ENCODE measurements around the gene MTERF4.
"Not testable (repeated sequence)": the region's sequence is repeated elsewhere in the genome, so short reads cannot be mapped to it uniquely, and the experiment has no call there.

The MTERF4 gene

DNA sequence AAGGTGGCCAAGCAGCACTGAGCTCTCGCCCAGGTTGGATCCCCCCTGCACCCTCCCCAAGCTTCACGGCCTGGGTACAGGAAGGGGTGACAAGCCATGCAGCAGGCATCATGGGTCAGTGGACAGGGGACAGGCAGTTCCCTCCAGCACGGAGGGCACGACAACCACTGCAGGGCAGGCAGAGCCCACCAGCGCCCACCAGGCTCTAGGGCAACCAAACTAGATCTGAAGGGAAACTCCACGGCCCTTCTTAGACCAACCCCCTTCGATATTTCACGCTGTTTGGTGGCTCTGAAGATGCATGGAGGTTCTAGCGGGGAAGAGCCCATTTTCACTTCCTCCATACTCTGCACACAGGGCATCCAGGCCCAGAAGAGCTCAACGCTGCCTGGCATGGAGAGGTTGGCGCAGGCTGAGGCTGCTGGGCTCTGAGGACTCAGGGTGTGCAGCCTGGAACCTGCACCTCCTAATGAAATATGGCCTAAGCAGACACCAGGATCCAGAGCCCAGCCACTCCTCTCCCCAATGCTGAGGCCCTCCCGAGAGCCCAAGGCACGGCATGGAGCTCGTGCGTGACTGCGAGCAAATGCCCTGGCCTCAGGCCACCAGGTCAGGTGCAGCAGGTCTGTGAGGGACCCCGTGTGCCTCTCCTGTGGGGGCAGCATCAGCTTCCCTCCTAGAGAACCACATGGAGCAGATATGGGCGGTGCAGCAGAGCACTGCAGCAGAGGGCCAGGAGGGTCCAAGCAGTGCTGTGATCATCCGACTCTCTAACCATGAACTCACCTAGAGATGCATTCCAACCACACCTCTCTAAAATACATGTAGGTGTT is 8.7 kb upstream of the MTERF4 start:
- no peak for DNase-seq

DNA sequence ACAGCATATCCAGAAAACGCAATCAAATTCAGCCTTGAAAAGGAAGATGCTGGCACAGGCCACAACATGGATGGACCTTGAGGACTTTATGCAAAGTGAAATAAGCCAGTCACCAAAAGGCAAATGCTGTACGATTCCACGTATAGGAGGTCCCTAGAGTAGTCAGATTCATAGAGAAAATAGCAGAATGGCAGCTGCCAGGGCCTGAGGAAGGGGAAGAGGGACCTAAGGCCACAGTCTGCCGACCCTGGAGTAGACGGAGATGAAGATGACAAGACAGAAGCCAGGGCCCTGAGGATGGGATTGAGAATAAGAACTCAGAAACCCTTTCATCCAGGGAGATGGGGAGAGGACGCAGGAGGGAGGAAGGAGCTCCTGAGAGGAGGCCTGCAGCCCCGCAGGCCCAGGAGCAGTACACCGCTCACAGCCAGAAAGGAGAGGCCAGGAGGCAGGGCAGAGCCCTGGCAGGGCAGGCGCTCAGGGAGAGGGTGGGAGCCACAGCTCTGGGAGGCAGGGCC is 8.1 kb upstream of the MTERF4 start:
- no peak for DNase-seq

DNA sequence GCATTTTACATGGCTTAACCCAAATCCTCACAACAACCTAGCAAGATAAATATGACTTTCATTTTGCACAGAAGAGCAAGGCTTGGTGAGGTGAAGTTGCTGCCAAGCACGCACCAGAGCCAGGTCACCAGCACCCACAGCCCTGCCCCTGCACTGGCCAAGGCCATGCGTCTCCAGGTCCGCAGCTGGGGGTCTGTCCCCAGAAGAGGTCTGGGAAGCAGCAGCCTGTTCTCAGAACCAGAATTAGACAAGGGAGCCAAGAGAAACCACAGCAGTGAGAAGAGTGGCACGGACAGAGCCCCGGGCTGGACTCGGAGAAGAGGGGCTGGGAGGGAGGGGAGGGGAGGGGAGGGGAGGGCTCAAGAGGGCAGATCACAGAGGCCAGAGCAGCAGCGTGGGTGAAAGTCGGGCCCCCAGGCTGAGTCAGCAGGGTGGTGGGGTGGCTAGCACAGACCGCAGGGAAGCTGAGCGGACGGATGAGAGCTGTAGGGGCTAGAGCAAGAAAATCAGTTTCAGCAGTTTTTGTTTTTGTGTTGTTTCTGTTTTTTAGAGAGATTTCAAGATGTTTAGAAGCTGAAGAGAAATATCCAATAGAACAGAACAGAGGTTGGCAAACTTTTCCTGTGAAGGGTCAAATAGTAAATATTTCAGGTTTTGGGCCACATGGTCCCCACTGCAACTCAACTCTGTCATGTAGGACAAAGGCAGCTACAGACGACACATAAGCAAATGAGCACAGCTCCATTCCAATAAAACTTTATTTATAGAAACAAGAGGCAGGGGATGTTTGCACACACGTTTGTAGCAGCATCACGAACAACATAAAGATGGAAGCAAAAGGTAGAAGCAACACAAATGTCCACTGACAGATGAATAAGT is 7.4 kb upstream of the MTERF4 start:
- DNase-seq = no peak

DNA sequence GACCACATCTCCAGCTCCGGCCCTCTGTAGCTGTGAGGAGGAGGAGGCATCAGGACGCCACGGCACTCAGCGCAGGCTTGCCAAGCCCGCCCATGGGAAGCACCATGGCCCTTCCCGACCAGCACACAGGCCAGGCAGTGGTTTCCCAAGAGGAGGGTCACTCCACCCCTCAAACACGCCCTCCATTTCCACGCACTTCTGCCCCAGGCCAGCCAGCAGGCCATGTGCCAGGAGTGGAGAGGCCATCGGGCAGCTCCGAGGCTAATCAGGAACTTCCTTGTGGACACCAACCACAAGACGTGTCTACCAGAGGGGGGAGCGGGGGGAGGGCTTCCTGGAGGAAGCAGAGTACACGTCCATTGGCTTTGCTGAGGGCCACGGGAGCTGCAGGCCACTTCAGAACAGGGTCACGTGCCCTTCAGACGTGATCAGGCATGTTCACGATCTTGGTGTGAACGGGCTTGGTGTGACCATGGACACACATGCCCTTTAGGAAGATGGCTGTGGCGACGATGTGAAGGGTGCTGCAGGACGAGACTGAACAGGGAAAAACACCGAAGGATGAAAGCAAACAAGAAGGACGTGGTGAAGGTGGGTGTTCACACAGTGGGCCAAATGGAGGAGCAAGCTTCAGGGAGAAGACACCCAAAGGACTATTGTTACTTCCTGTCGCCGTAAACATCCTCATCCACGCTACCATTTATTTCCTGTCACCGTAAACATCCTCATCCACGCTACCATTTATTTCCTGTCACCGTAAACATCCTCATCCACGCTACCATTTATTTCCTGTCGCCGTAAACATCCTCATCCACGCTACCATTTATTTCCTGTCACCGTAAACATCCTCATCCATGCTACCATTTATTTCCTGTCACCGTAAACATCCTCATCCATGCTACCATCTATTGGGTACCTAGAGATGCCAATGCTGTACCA is 6.5 kb upstream of the MTERF4 start:
- no peak for DNase-seq

DNA sequence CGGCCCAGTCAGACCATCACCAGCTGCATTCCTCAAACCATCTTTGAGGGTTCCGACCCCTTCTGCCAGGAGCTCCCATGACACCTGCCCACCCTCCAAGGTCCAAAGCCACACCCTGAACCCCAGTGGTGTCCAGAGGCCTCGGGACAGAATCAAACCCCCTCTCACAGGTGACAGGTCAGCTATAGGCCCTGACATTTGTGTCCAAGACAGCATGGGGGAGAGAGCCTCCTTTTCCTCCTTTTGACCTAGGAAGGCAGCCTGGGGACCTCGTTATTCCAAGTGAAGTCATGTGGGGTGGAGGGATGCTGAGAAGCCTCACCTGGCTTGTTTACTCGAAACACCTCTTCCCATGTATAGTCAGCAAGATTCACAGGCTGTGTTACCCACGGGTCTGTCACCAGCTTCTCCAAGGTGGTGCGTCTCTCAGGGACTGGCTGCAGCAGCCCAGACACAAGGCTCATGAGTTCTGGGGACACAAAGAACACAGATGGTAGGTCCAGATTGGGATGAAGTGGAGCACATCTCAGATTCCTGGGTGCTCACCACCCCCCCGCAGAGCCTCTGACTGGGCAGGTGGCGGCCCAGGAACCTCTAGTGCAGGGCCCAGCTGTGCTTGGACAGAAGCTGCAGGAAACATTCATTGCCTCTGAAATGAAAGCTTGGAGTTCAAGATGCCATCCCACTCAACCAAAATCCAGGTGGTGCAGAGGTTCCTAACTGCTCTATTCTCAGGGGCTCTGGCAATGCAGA is 5.1 kb upstream of the MTERF4 start:
- no peak for DNase-seq

DNA sequence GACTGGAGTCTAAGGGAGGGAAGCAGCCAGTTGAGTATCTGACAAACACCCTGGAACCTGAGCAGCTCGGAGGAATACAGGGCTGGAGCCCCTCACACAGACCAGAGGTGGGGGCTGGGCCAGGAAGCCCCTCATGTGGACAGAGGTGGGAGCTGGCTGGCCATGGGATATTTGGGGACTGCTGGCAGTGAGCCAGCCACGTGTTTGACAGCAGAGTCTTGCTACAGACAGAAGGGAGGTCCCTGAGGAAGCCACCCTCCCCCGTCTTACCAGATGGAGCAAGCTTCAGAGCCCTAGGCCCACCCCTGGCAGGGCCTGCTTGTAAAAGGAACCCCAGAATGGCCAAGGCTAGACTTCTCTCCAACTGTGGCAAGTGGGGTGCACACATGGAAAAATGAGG is 3.6 kb upstream of the MTERF4 start:
- DNase-seq = no peak

DNA sequence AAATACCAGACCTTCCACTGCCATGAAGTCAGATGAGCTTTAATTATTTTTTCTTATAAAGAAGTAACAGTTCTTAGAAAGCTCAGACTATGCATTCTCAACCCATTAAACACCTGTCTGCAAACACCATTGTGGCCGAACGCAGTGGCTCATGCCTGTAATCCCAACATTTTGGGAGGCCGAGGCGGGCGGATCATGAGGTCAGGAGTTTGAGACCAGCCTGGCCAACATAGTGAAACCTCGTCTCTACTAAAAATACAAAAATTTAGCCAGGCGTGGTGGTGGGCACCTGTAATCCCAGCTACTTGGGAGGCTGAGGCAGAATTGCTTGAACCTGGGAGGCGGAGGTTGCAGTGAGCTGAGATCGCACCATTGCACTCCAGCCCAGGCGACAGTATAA is 2.5 kb upstream of the MTERF4 start:
- not testable (repeated sequence) for DNase-seq

DNA sequence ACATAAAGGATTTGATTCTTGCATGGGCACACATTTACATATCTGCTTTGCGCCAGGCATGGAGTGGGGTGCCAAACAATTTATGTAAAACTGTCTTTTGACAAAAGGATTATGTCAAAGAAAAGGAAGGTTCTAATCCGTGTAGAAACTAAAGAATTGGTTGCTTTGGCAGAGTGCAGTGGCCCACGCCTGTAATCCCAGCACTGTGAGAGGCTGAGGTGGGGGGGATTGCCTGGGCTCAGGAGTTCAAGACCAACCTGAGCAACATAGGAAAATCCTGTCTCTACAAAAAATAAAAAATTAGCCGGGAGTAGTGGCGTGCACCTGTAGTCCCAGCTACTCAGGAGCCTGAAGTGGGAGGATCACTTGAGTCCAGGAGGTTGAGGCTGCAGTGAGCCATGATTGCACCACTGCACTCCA is 1.1 kb upstream of the MTERF4 start:
- no peak for DNase-seq

DNA sequence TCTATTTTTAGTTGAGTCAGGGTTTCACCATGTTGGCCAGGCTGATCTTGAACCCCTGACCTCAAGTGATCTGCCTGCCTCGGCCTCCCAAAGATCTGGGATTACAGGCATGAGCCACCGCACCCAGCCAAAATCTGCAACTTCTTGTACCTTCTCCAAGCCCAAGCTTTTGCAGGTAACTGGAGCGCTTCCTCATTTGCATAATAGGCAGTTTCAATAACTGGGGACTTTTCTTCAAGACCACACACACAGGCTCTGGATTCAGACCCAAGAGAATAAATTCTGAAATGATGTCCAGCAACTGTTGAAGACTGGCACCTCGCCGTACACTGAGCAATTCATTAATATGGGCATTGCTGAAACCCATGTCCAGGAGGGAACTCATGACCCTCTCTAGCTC is 2.8 kb downstream of the MTERF4 start:
- DNase-seq = no peak

DNA sequence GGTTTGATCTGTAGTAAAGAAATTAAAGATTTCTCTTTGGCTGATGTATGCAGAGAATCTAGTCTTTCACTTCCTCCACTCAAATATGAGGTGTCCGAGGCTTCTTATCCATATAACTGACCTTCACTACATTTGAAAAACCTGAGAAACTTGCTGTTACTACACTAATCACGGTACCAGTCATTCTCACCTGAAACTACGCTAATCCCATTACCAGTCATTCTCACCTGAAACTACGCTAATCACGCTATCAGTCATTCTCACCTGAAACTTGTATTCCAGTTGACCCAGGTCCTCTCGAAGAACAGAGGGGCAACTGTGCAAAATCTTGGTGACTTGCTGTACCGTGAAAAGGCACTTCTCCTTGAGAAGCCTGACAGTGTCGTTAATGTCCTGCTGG is 5.1 kb downstream of the MTERF4 start:
- no peak for DNase-seq

DNA sequence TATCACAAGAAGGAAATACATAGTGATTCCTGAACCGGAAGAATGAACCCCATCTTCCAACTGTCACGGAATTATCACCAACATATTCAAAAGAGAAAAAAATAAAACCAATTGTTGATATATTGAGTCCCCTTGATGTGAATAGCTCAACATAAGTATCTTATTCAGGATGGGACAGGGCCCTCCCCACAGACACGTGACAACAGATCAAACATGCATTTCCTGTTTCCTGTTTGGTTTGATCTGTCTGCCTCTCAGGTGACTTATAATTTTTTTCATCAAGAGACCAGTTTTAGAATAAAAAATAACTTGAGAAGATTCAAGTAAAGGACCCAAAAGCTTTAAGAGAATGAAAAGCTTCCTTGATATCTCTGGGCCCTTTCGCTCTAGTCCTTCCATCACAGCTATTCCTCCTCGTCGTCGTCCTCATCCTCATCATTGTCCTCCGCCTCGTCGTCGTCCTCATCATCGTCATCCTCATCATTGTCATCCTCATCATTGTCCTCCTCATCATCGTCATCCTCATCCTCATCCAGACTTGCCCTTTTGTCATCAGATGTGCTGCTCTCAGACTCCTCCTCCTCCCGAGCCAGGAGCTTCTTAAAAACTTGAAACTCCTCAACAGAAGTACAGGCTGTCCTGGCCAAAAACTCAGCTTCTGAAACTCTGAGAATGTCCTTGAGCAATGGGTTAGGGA is 6.3 kb downstream of the MTERF4 start:
- no peak for DNase-seq

DNA sequence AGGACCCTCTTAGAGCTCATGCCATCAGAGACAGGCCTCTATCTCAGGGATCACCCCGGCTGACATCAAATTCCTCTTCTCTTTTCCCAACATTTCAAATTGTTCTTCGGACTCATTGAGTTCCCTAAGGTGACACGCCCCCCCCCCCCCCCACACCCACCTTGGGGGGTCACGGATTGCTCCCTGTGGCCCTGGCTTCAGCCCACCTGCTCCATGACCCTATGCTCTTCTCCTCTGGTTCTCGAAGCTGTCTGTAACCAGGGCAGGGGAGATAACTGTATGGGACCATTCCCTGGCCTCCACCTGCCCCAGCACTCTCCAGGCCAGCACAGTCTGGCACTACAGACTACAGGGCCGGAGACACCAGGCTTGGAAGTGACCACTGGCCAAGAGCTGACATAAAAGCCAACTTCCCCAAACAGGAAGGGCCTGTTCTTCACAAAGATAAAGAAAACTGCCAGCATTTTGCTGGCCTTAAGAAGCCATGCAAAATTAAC is 7.1 kb downstream of the MTERF4 start:
- DNase-seq = no peak

DNA sequence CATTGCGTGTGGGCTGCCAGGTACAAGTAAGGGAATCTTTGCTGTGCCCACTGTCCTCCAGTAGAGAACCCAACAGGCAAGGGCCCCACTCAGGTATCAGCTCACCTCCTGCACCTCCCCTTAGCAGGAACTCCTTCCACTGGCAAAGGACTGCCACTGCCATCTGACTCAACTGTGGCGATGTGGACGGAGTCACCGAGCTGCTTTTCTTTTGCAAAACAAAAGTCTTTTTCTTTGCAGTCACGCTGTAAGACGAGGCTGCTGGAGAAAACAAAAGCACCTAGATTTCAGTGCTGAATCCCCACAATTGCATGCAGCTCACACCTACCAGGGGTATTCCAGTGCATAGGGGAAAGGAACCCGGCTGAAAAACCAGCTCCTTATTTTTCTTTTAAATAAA is 7.9 kb downstream of the MTERF4 start:
- DNase-seq = no peak

DNA sequence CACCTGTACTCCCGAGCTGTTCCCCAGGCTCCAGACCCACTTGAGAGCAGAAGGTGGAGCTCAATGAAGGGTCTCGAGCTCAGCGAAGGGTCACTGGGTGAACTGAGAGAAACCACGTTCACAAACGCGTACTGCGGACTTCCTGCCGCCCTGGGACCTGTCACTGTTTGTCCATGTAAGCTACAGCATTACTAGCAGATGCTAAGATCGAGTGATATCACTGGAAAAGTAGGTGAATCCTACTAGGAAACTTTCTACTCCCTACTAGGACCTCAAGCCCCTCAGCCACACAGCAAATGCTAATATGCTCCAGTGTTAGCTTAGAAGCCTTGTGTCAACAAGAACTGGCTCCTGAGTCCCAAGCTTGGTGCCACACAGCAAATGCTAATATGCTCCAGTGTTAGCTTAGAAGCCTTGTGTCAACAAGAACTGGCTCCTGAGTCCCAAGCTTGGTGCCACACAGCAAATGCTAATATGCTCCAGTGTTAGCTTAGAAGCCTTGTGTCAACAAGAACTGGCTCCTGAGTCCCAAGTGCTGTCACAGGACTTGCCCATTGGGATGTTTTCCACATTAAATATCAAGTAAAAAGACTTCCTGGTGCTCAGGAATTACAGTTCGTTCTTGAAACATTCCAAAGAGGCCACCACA is 8.8 kb downstream of the MTERF4 start:
- not testable (repeated sequence) for DNase-seq

DNA sequence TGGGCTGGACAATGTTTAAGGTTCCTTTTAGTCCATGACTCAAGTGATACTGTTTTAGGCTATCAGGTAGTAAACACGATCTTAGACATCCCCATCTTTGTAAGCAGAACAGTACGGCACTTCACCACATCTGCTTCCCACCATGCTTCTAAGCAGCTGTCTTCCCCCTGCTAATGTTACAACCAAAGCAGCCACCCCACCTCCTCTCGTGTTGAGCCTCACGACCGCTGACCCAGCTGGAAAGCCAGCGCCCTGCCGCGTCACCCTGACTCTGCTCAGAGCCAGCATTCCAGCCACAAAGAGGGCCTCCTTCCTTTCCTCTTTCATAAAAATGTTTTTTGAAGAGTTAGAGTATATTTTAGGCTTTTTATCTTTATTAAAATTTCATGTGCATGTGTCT is 9.4 kb downstream of the MTERF4 start:
- DNase-seq = no peak

DNA sequence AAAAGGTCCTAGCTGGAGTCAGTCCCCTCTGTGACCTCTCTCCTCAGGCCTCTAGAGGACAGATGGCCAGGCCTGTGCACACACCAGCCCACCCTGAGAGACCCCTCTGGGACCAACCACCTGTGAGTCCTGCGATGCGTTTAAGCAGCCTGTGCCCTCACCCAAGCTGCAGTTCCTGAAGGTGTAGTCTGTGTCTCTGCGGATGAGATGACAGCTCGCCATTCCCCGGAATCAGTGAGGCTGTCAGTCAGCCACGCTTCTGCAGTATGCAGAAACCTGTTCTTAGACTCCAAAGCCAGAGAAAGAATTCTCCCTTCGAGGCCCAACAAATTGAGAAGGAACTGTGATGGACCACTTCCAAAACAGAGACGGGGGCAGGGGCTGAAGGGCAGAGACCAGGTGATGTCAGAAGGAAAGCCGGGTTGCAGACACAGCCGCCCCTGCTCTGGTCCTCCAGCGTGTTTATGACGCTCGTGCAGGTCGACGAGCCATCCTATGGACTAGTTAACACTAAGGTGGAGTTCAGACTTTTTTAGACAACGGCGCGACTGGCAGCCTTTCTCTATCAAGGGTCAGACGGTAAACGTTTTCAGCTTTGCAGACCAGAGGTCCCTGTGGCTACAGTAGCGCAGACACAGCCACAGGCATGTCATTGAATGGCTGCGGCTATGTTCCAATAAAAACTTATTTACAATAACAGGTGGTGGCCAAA is 10.2 kb downstream of the MTERF4 start:
- no peak for DNase-seq

DNA sequence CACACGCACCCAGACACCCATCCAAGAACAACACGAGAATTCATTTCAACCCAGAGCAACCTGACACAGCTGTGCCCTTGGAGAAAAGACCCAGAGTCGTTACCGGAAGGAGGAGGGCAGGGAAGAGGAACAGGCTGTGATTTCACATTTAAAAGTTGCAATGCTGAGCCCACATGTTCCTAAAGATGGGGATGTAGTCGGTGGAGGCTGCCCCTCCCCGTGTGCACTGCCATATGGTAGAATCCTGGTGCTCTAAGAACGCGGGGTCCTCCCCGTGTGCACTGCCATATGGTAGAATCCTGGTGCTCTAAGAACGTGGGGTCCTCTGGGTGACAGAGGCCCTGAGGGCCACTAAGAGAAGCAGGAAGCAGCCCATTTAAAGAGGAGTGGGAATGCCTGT is 10.9 kb downstream of the MTERF4 start:
- no peak for DNase-seq

DNA sequence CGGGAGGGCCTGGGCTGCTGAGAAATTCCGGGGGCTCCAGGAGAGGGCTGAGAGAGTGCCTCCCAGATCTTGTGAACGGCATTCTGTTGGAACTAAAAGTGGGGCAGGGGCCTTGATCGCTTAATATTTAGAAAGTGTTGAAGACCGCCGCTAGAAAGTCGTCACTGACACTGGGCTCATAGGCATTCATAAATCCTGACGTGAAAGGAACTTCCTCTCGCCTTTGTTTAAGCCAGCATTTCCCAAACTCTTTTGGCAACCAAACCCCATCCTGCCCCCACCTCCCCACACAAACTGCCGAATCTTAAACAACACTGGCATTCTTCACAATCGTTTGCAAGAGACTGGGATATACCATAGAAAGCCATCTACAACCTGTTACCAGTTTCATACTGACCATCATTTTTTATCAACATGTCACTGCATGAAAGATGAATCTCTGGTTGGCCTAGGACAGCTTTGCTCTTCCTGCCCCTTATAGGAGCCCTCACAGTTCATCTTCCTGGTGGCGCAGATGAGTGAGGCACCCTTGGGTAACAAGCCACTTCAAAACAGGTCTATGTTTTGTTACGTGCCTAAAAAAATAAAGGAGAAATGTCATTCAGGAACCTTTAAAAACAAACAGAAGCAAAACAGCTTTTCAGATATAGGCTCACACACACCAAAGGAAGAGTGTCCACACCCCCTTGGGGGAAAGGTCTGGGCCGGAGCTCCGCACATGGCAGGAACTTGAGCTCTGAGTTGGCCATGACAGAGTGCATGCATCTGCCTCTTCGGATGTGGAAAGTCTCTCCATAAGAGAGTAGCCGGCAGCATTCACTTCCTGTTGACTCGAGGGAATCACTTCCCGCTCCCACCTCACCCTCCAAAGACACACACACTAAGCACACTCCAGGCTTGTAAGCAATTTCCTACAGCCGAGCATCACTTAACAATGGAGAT is 13.0 kb downstream of the MTERF4 start:
- no peak for DNase-seq

DNA sequence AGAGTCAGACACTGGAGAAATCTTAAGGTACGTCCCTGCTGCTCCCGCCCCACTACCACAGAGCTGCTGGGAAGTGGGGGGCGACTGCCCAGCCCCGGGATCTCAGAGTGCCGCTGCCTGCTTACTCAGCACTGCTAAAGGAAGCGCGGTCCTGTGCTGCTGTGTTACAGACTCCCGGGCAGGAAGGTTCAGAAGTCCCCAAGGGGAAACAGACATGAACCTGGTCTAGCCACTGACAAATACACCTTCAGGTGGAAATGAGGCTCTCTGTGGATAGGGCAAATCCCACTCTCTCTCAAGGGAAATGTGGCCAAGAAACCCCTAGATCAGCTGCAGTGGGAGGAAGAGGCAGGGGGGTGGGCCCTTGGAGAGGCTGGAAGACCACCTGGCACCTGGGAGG is 13.7 kb downstream of the MTERF4 start:
- DNase-seq = no peak

Measured in left hindlimb (tissue), 1 donor.